Neuronal stem cell (in vitro differentiated cells): ENCODE results near the gene SNRNP35. TPM values are rescaled to one million over a fixed set of nuclear protein-coding genes. Genes with fewer than 3 reads are reported as not detected.

Experiments
- DNase-seq: peaks from one replicate; pipeline ENCODE4 v3.0.0-alpha.2; 2013; ENCODE audit warnings: low spot score
- H2AFZ ChIP-seq: one replicate; pipeline ENCODE4 v1.6.1; 2013; ENCODE audit warnings: mild to moderate bottlenecking, low read length, inconsistent platforms
- H2AK5ac ChIP-seq: 2 replicates; pipeline ENCODE4 v1.6.1; 2013; ENCODE audit warnings: low read depth, mild to moderate bottlenecking, inconsistent platforms, low read length, moderate library complexity, mixed read lengths
- H2BK120ac ChIP-seq: 2 replicates; pipeline ENCODE4 v1.6.1; 2013; ENCODE audit warnings: low read depth, mild to moderate bottlenecking, inconsistent platforms, low read length, moderate library complexity, mixed read lengths
- H2BK12ac ChIP-seq: one replicate; pipeline ENCODE4 v1.6.1; 2013; ENCODE audit warnings: low read length, inconsistent platforms
- H2BK15ac ChIP-seq: 2 replicates; pipeline ENCODE4 v1.6.1; 2013; ENCODE audit warnings: mild to moderate bottlenecking, low read length, inconsistent platforms, mixed read lengths
- H2BK5ac ChIP-seq: one replicate; pipeline ENCODE4 v1.6.1; 2013; ENCODE audit warnings: inconsistent platforms, mild to moderate bottlenecking, low read length, moderate library complexity
- H3K14ac ChIP-seq: one replicate; pipeline ENCODE4 v1.6.1; 2013; ENCODE audit warnings: low read length, inconsistent platforms
- H3K18ac ChIP-seq: 2 replicates; pipeline ENCODE4 v1.6.1; 2013; ENCODE audit warnings: low read length, inconsistent platforms
- H3K23ac ChIP-seq: 2 replicates; pipeline ENCODE4 v1.6.1; 2013; ENCODE audit warnings: low read depth, mild to moderate bottlenecking, mixed read lengths, low read length, inconsistent platforms; ENCODE audit not compliant: poor library complexity
- H3K27ac ChIP-seq: replicated peaks from 3 replicates; pipeline ENCODE4 v1.5.1; 2013; ENCODE audit warnings: low read length, inconsistent platforms
- H3K27me3 ChIP-seq, 3 experiments: 2 replicates each; pipeline ENCODE4 v1.6.1; 2013; ENCODE audit warnings: low read length in 3 of 3, mild to moderate bottlenecking in 2 of 3, inconsistent platforms in 1 of 3, low read depth in 1 of 3, mixed read lengths in 1 of 3, moderate library complexity in 1 of 3; ENCODE audit not compliant: control insufficient read depth in 3 of 3, insufficient read depth in 3 of 3
- H3K36me3 ChIP-seq, 2 donors: replicated peaks in 1 of 2; 2 replicates each; pipeline ENCODE4 v1.6.1; 2013; ENCODE audit warnings: low read length in 2 of 2; ENCODE audit not compliant: control insufficient read depth in 2 of 2, insufficient read depth in 2 of 2
- H3K4ac ChIP-seq: 2 replicates; pipeline ENCODE4 v1.6.1; 2013; ENCODE audit warnings: inconsistent platforms, mild to moderate bottlenecking, low read length, moderate library complexity
- H3K4me1 ChIP-seq, 2 donors: 1 replicate in 1 of 2; 2 replicates in 1 of 2; pipeline ENCODE4 v1.6.1; 2013; ENCODE audit warnings: low read length in 2 of 2, low read depth in 1 of 2; ENCODE audit not compliant: control insufficient read depth in 2 of 2, insufficient read depth in 1 of 2
- H3K4me2 ChIP-seq: one replicate; pipeline ENCODE4 v1.6.1; 2013; ENCODE audit warnings: mild to moderate bottlenecking, low read length, inconsistent platforms; ENCODE audit not compliant: insufficient read depth, poor library complexity, severe bottlenecking
- H3K4me3 ChIP-seq, 2 donors: 2 replicates each; pipeline ENCODE4 v1.5.1; 2013; ENCODE audit warnings: low read length in 2 of 2, mild to moderate bottlenecking in 2 of 2, inconsistent platforms in 1 of 2, moderate library complexity in 1 of 2
- H3K79me1 ChIP-seq: one replicate; pipeline ENCODE4 v1.6.1; 2013; ENCODE audit warnings: low read depth, mild to moderate bottlenecking, inconsistent platforms, low read length, moderate library complexity
- H3K9ac ChIP-seq: one replicate; pipeline ENCODE4 v1.6.1; 2013; ENCODE audit warnings: mild to moderate bottlenecking, low read depth, low read length, inconsistent platforms; ENCODE audit not compliant: poor library complexity
- H3K9me3 ChIP-seq, 2 donors: replicated peaks in 1 of 2; 2 replicates each; pipeline versions ENCODE3 to v1.6.1; 2013; ENCODE audit warnings: low read length in 2 of 2, mild to moderate bottlenecking in 2 of 2, inconsistent platforms in 1 of 2, low read depth in 1 of 2, mixed read lengths in 1 of 2, moderate library complexity in 1 of 2; ENCODE audit not compliant: control insufficient read depth in 2 of 2, insufficient read depth in 1 of 2
- H4K8ac ChIP-seq: one replicate; pipeline ENCODE4 v1.6.1; 2013; ENCODE audit warnings: low read depth, mild to moderate bottlenecking, inconsistent platforms, low read length, moderate library complexity
- H4K91ac ChIP-seq: one replicate; pipeline ENCODE4 v1.6.1; 2013; ENCODE audit warnings: low read length, low read depth, mild to moderate bottlenecking, inconsistent platforms; ENCODE audit not compliant: poor library complexity
- WGBS, 2 donors: extraction: QIAGEN DNeasy Blood & Tissue Kit; methylation state at CpG; one replicate each; pipeline ENCODE4 v1.1.7; 2013; ENCODE audit warnings: missing lambda C conversion rate in 2 of 2, mixed read lengths in 1 of 2; ENCODE audit not compliant: insufficient read length in 2 of 2, insufficient replicate concordance in 1 of 2; ENCODE audit errors: extremely low coverage in 2 of 2; 5-methylcytosine and 5-hydroxymethylcytosine counted together
- small RNA-seq: library from polyadenylated mRNA; stranded (forward); fragments of <200 nt; extraction: miRNeasy Mini kit (QIAGEN cat#:217004); gene quantifications from one replicate; pipeline ENCODE3, GENCODE V24; 2013; ENCODE audit not compliant: insufficient read depth

SNRNP35 gene

GRCh38 chr12:123516216-123516780, 58.4 kb downstream of the SNRNP35 start:
- Histone ChIP-seq H3K4me3 (no peak overlapping the region), H3K23ac (no peak overlapping the region), H3K14ac (no peak overlapping the region), H2BK120ac (no peak overlapping the region), H3K4ac (no peak overlapping the region), H3K9me3 (peaks cover 0 to 2% of the 10 kb centered on the region in 2 donors), H3K9ac (peak overlapping the region; percentile 78), H4K8ac (no peak overlapping the region), H2BK12ac (no peak overlapping the region), H3K36me3 (peaks cover 45 to 88% of the 10 kb centered on the region in 2 donors), H3K4me2 (no peak overlapping the region), H3K27me3 (peaks cover 0 to 4% (median 0%) of the 10 kb centered on the region in 3 experiments), H3K4me1 (peaks cover 0 to 1% of the 10 kb centered on the region in 2 donors), H2AFZ (no peak overlapping the region), H3K18ac (no peak overlapping the region), H2BK5ac (no peak overlapping the region), H3K27ac (no peak overlapping the region), H3K79me1 (peaks cover 9% of the 10 kb centered on the region), H4K91ac (no peak overlapping the region), H2AK5ac (no peak overlapping the region), H2BK15ac (no peak overlapping the region)
- WGBS, 2 donors, result no CpG with 5 or more reads among the region's 11 CpGs
- no peak for DNase-seq

Small RNAs within 50 kb of the gene (small RNA-seq; reads per million reads assigned to genes)
- not detected for gene AC145423.2
